ENCODE data around the gene CALN1.
"Not testable (repeated sequence)": the region's sequence is repeated elsewhere in the genome, so short reads cannot be mapped to it uniquely, and the experiment has no call there.

The CALN1 gene

DNA sequence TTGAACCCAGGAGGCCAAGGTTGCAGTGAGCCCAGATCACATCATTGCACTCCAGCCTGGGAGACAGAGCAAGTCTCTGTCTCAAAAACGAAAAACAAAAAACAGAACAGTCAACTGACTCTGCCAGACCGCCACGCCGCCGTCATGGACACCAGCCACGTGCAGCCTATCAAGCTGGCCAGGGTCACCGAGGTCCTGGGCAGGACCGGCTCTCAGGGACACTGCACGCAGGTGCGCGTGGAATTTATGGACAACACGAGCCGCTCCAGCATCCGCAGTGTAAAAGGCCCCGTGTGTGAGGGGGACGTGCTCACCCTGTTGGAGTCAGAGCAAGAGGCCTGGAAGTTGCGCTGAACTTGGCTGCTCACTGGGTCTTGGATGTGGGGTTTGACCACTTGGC lies 470.0 kb downstream of the CALN1 start:
- DNase-seq, result no peak

- no peak for DNase-seq
Observed at GRCh38 chr7:71937840-71938371, 474.2 kb downstream of the CALN1 start.

DNA sequence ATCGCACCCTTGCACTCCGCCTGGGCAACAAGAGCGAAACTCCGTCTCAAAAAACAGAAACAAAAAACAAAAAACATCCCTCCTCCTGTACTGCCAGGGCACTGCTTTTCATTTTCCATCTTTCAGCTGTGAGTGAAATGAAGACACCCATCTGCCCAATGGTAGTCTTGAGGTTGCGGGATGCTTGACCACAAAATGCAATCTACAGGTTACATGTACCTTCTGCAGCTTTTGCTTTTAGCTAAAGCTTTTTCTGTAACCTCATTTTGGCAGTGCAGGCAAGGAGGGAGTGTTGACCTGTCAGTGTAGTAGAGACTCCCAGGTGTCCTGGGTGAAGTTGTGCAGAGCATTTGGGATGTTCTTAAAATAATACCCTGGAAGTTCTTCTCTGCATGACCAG lies 476.5 kb downstream of the CALN1 start:
- DNase-seq, result no peak

DNA sequence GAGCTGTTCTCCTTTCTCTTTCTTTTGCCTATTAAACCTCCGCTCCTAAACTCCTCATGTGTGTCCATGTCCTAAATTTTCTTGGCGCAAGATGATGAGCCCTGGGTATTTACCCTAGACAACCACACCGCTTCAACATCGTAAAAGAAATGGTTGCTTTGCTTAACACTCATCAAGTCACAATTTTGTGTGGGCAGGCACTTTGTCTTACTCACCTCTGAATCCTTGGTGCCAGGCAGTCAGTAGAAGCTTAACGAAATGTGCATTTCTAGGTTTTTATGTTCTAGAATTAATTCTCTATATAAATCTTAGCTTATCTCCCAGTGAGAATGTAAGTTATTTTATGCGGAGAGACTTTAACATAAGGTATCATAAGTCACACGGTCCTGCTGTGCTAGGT lies 478.7 kb downstream of the CALN1 start:
- DNase-seq, result no peak

DNA sequence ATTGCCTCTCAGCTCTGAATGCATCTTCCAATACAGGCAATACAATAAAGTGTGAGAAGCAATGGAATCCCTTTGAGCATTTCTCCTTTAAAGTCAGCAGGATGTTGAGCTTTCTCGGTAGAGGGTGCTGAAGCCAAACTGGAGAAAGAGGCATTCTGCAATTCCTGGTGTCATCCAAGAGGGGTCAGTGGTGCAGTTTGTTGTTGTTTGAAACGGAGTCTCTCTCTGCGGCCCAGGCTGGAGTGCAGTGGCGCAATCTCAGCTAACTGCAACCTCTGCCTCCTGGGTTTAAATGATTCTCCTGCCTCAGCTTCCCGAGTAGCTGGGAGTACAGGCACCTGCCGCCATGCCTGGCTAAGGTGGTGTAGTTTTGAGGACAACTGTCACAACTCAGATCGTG lies 486.5 kb downstream of the CALN1 start:
- DNase-seq, result no peak

GRCh38 chr7:71914204-71914603 lies 497.9 kb downstream of the CALN1 start:
- DNase-seq, result not testable (repeated sequence)

GRCh38 chr7:71912476-71912875 lies 499.7 kb downstream of the CALN1 start:
- no peak for DNase-seq

DNA sequence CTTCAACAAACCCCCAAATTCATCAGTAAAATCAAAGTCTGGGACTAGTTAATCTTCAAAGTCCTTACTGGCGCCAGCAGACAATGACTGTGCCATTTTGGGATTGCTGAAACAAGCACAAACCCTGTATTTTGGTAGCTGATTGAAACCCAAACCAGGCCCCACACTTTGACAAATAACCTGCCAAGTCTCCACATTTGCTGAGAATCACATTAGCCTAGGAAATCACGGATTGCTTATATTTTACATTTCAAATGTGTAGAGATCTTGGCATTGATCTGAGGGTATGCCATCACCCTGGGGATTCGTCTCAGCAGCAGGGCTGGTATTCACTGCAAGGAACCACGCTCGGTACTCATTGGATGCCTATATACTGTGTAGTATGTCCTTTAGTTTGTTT lies 501.1 kb downstream of the CALN1 start:
- DNase-seq, result no peak

- DNase-seq, result no peak
Observed at GRCh38 chr7:71905821-71906220, 506.3 kb downstream of the CALN1 start.

DNA sequence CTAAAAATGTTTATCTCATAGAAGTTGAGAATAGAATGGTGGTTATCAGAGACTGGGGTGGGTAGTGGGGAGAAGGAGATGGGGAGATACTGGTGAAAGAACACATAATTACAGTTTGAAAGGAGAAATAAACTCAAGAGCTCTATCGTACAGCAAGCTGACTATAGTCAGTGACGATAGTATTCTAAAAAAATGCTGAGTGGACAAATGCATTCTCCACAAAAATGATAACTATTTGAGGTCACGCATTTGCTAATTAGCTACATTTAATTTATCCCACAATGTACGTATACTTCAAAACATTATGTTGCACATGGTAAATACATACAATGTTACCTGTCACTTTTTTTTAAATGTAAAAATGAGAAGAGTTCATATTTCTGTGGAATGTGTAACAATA lies 507.7 kb downstream of the CALN1 start:
- no peak for DNase-seq

GRCh38 chr7:71900556-71900955 lies 511.6 kb downstream of the CALN1 start:
- no peak for DNase-seq

- no peak for DNase-seq
Observed at GRCh38 chr7:71896535-71896934, 515.6 kb downstream of the CALN1 start.

GRCh38 chr7:71886046-71886445 lies 526.1 kb downstream of the CALN1 start:
- DNase-seq, result no peak

DNA sequence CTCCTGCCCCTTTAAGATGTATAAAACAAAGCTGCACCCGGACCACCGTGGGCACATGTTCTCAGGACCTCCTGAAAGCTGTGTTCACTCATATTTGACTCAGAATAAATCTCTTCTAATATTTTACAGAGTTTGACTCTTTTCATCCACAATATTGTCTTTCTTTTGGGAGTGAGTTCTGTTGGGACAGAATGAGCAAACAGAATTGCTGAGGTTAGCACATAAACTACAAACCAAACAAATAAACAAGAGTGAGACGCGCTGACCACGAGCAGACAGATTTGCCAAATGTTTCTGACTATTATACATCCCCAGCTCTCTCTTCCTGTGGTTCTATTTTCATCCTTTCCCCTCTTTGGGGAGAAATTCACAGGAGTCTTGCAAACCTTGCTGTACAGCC lies 526.7 kb downstream of the CALN1 start:
- DNase-seq, result no peak

GRCh38 chr7:71883415-71883814 lies 528.7 kb downstream of the CALN1 start:
- no peak for DNase-seq

GRCh38 chr7:71871446-71871845 lies 540.7 kb downstream of the CALN1 start:
- DNase-seq, result no peak

- no peak for DNase-seq
Observed at GRCh38 chr7:71870812-71871211, 541.3 kb downstream of the CALN1 start.

- no peak for DNase-seq
Observed at GRCh38 chr7:71868797-71869196, 543.3 kb downstream of the CALN1 start.

- no peak for DNase-seq
Observed at GRCh38 chr7:71867626-71868025, 544.5 kb downstream of the CALN1 start.

DNA sequence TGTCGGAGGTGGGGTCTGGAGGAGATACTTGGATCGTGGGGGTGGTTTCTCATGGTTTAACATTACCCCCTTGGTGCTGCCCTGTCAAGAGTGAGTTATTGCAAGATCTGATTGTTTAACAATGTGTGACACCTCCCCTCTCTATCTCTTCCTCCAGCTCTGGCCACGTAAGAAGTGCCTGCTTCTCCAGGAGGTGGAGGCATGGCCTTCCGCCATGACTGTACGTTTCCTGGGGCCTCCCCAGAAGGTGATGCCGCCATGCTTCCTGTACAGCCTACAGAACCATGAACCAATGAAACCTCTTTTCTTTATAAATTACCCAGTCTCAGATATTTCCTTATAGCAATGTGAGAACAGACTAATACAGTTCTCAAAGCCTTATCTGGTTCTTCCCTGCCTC lies 547.0 kb downstream of the CALN1 start:
- DNase-seq, result no peak

GRCh38 chr7:71864130-71864529 lies 548.0 kb downstream of the CALN1 start:
- DNase-seq, result no peak

DNA sequence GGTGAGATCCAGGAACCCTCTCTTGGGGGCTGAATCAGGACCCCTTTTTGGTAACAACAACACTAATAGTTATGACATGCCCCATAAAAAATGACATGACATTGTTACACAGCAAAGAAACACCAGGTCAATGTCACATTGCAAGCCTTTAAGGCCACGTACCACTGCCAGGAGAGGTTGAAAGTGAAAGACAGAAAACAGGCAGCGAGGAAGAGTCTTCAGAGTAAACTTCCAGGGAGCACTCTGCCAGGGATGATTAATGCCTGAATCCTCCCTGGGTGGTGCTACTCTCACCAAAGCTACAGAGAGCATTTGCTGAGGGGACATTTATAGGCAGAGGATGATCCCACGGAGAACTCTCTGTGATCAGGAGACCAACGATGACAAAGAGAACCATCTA lies 551.6 kb downstream of the CALN1 start:
- DNase-seq, result no peak

DNA sequence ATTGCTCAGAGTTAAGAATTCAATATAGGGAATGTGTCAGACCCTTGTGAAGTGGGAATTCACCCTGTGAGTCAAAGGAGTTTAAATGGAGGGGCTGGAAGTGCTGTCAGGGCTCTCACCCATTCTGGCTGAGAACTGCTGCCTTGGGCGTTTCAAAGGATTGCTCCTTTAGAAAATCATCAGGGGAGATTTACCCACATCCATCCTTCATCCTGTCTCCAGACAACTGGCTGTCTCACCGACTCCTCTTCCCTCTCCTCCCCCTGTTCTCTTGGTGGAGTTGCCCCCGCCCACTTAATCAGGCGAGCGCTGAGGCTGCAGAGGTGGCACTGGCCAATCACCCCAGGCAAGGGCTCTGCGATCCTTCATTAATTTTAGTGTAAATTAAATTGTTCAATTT lies 554.8 kb downstream of the CALN1 start:
- DNase-seq, result no peak

GRCh38 chr7:71854546-71855397 lies 557.4 kb downstream of the CALN1 start:
- no peak for DNase-seq

Data from activated effector memory CD4-positive, alpha-beta T cell treated with anti-CD3 and anti-CD28 coated beads, Interleukin-2, amount 50 U/mL, for 16 hours (primary cell).